RCC 7860 (cell line): ENCODE results near the gene REX1BD.

ENCODE experiments used
- DNase-seq: peaks from one replicate; pipeline ENCODE4 v3.0.0-alpha.2; 2015; ENCODE audit warnings: low spot score
- FAIRE-seq: peaks from 2 replicates; lab custom pipeline; 2012; peaks lifted over from hg19 to GRCh38; lab: Jason Lieb, UNC

Gene REX1BD

DNA sequence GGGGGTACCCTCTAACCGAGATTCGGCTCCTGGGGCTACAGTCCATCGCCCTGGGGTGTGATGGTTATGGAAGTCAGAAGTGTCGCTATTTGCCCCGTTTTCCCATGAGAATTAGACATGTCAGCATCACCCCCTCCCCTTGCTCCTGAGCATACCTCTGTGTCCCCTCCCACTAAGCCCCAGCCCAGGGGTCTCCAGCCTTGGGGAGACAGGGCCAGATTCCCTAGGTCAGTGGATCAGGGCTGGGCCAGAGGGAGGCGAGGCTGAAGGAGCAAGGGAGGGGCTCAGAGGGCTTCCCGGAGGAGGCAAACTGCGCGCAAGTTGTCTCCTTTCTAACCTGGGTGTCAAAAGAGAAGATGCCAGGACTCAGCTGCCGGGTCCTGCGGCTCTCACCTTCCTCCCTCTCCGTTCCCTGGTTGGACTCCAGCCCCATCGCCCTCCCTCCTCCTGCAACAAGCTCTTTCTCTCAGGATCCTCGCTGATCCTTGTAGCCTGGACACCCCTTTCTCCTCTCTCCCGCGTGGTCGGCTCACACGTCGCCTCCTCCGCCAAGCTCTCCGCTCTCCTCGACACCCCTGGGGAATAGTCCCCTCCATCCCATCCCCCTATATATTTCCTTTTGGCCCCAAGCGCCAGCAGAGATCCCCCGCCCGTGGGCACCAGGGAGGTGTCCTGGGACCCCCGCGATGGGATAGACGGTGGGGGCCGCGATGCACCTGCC lies 23.6 kb downstream of the REX1BD start:
- FAIRE-seq (no peak), DNase-seq (no peak)

DNA sequence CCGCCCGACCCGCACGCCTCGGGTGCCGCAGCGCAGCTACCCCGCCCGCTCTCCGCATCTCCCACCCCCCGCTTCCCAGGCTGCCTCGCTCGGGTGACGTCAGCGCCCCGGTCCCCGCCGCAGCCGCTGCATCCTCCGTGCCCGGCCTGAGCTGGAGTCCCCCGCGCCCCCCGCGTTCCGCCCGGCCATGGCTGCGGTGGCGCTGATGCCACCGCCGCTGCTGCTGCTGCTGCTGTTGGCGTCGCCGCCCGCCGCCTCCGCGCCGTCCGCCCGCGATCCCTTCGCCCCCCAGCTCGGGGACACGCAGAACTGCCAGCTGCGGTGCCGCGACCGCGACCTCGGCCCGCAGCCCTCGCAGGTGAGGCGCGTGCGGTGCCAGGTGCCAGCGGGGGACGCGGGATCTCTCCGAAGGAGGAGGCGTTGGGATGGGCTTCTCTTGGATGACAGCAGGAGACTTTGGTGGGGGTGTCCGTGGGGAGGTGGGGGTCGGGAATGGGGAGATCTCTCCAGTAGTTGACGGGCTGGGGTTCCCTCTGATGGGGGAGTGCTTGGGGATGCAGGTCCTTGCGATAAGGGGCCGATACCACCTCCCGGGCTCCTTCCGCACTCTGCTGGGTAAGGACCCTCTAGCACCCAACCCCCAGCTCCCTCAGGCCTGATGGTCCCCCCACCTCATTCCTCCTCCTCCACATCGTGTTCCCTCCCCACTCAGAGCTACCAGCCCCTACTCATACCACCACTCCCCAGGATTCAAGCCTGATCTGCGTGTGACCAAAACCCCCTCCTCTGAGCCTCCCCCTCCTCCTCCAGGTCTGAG lies 24.4 kb downstream of the REX1BD start, which contains the start of gene TMEM59L:
Gene TMEM59L (plus strand): TSS at position 99 of the 817 bp plus-strand sequence. CDS start 89 bp downstream, at position 188.
- DNase-seq (no peak), FAIRE-seq (no peak)

- no peak for DNase-seq
- FAIRE-seq: no peak
Observed at GRCh38 chr19:18613589-18614234, 25.1 kb downstream of the REX1BD start.

GRCh38 chr19:18616023-18616422 lies 27.4 kb downstream of the REX1BD start:
- DNase-seq (no peak), FAIRE-seq (no peak)

DNA sequence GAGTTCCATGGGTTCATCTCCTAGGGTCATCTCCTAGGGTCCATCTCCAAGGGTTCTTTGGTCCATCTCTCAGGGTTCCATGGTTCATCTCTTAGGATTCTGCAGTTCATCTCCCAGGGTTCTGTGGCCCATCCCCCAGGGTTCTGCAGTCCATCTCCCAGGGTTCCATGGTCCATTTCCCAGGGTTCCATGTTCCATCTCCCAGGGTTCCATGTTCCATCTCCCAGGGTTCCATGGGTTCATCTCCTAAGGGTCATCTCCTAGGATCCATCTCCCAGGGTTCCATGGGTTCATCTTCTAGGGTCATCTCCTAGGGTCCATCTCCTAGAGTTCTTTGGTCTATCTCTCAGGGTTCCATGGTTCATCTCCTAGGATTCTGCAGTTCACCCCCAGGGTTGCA lies 29.0 kb downstream of the REX1BD start:
- no peak for DNase-seq
- no peak for FAIRE-seq

DNA sequence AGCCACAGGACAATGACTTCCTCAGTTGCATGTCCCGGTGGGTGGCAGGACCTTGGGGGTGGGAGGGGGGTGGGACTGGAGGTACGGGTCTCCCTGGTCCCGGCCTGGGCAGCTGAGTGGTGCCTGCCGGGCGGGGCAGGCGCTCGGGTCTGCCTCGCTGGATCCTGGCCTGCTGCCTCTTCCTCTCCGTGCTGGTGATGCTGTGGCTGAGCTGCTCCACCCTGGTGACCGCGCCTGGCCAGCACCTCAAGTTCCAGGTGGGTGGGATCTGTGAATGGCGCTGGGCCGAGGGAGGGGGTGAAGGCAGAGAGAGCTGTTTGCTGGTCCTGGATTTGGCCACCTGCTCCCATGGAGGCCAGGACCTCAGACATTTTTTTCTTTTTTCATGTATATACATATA lies 29.6 kb downstream of the REX1BD start:
- DNase-seq: no peak
- no peak for FAIRE-seq

GRCh38 chr19:18620311-18620710 lies 31.7 kb downstream of the REX1BD start:
- FAIRE-seq: no peak

GRCh38 chr19:18620902-18621301 lies 32.3 kb downstream of the REX1BD start:
- FAIRE-seq (no peak), DNase-seq (no peak)

More at GRCh38 chr19:18620311-18620710, 31.7 kb downstream of the REX1BD start:
- no peak for DNase-seq

DNA sequence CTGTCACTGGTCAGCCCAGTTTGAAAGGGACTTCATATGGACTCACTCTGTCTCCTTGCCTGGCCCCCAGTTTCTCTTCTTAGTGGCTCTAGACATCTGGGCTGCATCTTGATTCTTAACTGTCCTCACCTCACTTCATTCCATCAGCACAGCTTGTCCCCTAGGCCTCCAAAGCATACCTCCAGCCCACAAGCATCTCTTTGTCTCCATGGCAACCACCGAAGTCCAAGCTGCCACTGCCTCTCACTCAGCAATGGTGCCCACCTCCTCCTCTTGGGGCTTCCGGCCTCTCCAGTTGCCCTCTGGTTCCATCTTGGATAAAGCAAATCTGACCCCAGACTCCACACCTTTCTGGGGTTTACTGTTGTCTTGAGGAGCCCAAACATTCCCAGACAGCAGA lies 38.3 kb downstream of the REX1BD start:
- no peak for FAIRE-seq
- no peak for DNase-seq

DNA sequence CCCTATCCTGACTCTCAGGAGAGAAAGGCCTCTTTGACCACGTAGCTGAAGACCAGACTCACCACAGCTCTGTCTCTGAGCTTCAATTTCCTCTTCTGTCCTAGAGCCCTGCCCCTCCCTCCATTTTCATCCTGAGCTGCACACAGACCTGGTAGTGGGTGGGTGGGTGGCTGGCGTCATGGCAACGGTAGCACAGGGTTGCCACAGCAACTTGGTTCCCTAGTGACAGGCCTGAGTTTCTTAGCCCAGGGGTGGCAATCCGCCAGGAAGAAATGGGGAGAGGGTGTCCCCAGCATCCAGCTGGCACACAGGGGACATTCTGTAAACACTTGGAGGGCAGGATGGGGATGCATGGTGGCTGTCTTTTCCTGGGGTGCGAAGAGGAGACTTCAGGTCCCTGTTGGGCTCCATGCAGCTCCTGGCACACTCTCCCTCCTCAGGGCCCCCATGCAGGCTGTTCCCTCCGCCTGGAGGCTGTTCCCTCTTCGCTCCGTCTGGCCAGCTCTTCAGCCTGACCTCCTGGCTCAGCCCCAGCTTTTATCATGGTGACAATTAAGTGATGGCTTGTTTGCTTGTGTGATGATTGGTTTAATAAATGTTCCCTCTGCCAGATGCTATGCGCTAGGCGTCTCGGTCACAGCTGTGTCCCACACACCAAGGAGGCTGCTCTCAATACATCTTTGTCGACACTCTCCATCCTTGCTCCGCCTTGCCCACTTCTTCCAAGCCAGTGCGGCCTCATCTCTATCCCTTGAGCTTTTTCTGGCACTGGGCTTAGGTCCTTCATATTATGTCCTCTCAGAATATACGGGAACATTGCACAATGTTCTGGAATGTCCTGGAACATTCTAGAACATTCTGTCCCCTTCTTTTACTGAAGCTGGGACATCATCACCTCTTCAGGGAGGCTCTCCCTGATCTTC lies 40.8 kb downstream of the REX1BD start:
- FAIRE-seq (no peak), DNase-seq (no peak)

DNA sequence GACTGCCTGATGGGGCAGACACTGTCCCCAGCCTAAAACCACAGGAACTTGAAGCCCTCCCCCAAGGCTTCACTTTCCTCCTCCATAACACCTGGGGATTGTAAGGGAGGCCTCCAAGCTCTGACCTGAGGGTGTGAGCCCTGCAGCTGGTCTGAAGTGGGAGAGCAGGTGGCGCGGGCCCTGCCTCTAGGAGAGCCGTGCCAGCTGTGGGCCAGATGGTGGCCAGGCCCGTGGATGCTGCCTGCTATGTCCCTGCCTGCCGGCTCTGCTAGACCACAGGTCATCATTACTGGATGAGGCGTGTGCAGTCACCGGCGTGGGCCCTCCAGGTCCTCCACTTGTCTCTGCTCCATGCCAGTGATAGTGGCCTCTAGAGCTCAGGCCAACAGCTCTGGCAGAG lies 44.7 kb downstream of the REX1BD start:
- FAIRE-seq: no peak

DNA sequence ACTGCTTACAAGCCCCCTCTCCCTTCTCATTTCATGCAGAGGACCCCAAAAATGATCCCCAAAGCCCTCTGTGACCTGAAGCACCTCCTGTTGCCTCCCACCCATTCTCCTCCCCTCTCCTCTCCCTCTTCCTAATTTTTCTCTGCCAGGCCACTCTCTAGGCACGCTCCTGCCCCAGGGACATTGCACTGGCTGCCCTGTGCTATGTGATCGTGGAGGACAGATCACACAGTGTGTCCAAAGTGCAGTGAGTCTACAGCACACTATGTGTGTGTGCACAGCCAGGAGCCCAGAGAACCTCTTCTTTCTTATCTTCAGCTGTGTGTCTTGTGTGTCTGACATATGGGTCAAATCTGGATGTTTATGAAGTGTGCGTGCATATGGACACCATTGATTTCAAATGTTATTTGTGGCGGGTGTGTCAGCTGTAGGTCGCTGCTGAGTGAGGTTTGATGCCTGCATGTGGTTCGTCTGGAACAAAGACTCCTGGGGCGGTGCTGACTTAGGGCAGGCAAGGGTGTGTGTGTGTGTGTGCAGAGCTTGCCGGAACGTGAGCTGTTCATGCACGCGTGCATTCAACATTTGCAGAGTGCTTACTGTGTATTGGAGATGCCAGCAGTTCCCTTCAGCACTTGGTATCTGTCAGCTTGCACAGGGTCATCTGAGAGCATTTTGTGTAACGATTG lies 46.2 kb downstream of the REX1BD start:
- DNase-seq (no peak), FAIRE-seq (no peak)

More for the DNA sequence above, 44.7 kb downstream of the REX1BD start:
- DNase-seq: no peak

DNA sequence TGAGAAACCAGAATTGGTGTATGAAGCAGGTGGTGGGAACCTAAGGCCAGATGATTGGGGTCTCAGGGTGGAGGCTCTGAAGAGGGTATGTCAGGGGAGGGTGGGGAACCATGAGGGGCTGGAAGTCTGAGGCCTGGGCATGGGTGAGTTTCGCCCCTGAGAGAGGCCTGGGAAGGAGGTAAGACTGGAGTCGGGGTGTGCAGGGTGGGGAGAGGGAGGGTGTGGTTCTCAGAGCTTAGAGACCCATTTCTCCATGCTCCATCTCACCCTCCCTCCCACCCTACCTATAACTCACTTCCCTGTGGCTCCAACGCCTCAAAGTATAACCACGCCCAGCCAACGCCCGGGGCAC lies 47.2 kb downstream of the REX1BD start:
- no peak for FAIRE-seq
- no peak for DNase-seq

DNA sequence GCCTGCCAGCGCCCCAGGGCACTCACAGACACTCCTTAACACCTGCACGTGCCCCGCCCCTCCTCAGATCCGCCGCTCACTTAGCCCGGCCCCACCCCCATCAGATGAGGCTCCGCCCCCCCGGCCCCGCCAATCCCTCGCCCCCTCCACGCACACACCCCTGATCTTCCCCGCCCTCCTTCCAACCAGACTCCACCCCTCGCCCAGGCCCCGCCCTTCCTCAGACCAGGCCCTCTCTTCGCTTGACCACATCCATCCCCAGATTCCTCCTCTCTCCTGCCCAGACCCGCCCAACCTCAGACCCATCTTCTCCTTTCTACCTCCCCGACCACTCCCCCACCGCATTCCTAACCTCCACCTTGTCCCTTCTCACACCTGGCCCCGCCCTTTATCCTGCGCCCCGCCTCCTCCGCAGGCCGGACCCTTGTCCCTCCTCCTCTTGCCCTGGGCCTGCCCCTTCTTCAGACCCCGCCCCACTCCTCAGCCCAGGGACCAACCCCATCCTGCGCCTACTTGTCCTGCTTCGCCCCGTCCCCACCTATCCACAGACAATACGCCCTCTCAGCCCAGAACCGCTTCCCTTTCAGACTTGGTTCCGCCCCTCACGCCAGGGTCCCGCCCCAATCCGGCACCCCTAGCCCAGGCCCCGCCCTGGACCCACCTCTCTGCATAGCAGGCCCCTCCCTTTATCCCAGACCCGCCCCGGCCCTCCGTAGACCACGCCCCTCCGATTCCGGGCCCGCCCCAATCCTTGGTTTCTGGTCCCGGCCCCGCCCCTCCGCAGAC lies 47.8 kb downstream of the REX1BD start:
- DNase-seq (peak; percentile 82), FAIRE-seq (peak; percentile 18)

- DNase-seq: no peak
- FAIRE-seq: no peak
Observed at GRCh38 chr19:18636969-18637629, 48.5 kb downstream of the REX1BD start, which contains the start of gene KLHL26. KLHL26 (plus strand) TSS chr19:18637028; CDS start chr19:18637055, 27 bp downstream.

GRCh38 chr19:18637673-18638630 lies 49.4 kb downstream of the REX1BD start:
- DNase-seq: no peak
- no peak for FAIRE-seq

DNA sequence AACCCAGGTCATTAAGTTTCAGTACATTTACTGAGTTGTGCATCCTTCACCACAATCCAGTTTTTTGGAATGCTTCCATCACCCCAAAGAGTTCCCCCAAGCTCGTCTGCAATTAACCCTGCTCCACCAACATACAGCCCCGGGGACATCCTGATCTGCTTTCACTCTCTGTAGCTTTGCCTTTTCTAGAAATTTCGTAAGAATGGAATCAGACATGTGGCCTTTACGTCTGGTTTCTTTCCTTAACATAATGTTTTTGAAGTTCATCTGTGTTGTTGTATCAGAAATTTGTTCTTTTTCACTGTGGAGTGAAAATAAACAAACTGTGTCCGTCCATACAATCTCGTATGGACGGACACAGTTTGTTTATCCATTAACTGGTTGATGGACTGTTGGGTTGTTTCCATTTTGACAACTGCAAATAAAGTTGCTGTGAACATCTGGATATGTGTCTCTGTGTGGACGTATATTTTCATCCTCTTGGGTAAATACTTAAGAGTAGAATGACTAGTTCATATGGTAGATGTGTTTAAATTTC lies 51.2 kb downstream of the REX1BD start:
- no peak for FAIRE-seq
- no peak for DNase-seq
